ENCODE results near the gene HEY2.

HEY2 gene

DNA sequence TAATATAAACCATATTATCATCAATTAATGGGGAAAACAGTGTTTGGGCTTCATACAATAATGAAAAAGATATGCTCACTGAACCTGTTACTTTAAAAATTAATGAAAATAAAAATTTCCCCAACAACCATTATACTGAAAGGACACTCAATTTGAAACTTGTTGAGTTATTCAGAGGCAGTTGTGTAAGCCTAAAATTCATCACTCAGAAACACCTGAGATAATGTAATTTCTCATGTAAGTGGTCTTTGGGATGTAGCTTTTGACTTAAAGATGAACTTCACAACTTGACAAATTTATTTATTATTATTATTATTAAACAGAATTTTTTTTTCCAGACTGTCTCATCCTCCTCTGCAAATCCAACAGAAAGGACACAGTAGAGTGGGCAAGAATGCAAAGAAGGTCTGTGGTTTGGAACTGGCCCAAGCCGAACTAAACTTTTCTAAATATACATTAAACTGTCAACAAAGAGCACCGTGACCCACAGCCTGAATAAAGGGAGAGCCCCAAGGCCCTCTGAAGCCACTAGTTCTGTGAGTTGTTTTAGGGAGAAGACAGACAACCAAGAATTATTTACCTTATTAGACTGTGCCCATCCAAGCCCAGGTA lies 32.2 kb upstream of the HEY2 start:
- no peak overlapping the region; the same call in 1 of the 2 replicates for H3K27ac ChIP-seq (ENCODE audit: extremely low read depth, low read depth, low read length)
- H3K4me1 ChIP-seq (ENCODE audit: control insufficient read depth, insufficient read depth, low read length), result peaks cover 7% of the 10 kb centered on the region
- POLR2A ChIA-PET, result interaction anchor here (0.6 kb wide), 1 partner anchor 69 kb away, joined by 4 read pairs; no protein-coding TSS in a partner anchor
- no peaks in the 10 kb centered on the region for H3K9me3 ChIP-seq (ENCODE audit: control insufficient read depth, insufficient read depth, low read depth, low read length)
- H3K36me3 ChIP-seq (ENCODE audit: control insufficient read depth in 2 of 2, insufficient read depth in 1 of 2, low read length in 2 of 2), result no peaks in the 10 kb centered on the region
- TF ChIP-seq ZFP41 (tag by site-specific recombination; IDR thresholded peaks at IDR 0.05; ENCODE audit: borderline replicate concordance), result no peak
- TF ChIP-seq ZNF654 (tag by site-specific recombination; IDR thresholded peaks at IDR 0.05; ENCODE audit: low read depth), result no peak
- no peak for TF ChIP-seq ZNF555 (tag by site-specific recombination; conservative IDR thresholded peaks at IDR 0.05)
- no peak for TF ChIP-seq ZNF768 (tag by site-specific recombination; IDR thresholded peaks at IDR 0.05)
- TF ChIP-seq ZNF10 (tag by site-specific recombination; IDR thresholded peaks at IDR 0.05), result no peak
- no peak for TF ChIP-seq ZNF354C (tag by site-specific recombination; IDR thresholded peaks at IDR 0.05; ENCODE audit: borderline replicate concordance, low read depth)
- no peak for TF ChIP-seq ZNF629 (tag by site-specific recombination; IDR thresholded peaks at IDR 0.05)
- no peak for TF ChIP-seq ZNF571 (tag by site-specific recombination; IDR thresholded peaks at IDR 0.05)
- no peak for TF ChIP-seq ZNF280C (tag by site-specific recombination; IDR thresholded peaks at IDR 0.05)
- TF ChIP-seq ZNF211 (tag by site-specific recombination; IDR thresholded peaks at IDR 0.05; ENCODE audit: low read depth), result no peak
- no peak overlapping the region for H3K4me3 ChIP-seq (ENCODE audit: low read depth, low read length)
- CTCF ChIA-PET, result interaction anchor here (0.6 to 0.8 kb wide), 3 partner anchors 22 to 405 kb away, joined by 3 to 4 read pairs (median 3); no protein-coding TSS in a partner anchor

- H3K27ac ChIP-seq (ENCODE audit: extremely low read depth, low read depth, low read length), result no peak overlapping the region; the same call in 1 of the 2 replicates
- ChIA-PET POLR2A (interaction anchor here (1.7 kb wide), 1 partner anchor 30 kb away, joined by 5 read pairs; no protein-coding TSS in a partner anchor), CTCF (interaction anchor here (0.6 to 0.7 kb wide), 3 partner anchors 23 to 405 kb away, joined by 3 to 6 read pairs (median 4); no protein-coding TSS in a partner anchor)
- no peaks in the 10 kb centered on the region for H3K36me3 ChIP-seq (ENCODE audit: control insufficient read depth in 2 of 2, insufficient read depth in 1 of 2, low read length in 2 of 2)
- TF ChIP-seq ZFP41 (tag by site-specific recombination; IDR thresholded peaks at IDR 0.05; ENCODE audit: borderline replicate concordance), result no peak
- TF ChIP-seq BCL6B (tag by site-specific recombination; IDR thresholded peaks at IDR 0.05), result peak; percentile 38; the same call in 1 of the 2 replicates
- H3K9me3 ChIP-seq (ENCODE audit: control insufficient read depth, insufficient read depth, low read depth, low read length), result no peaks in the 10 kb centered on the region
- peaks cover 7% of the 10 kb centered on the region for H3K4me1 ChIP-seq (ENCODE audit: control insufficient read depth, insufficient read depth, low read length)
- no peak overlapping the region for H3K4me3 ChIP-seq (ENCODE audit: low read depth, low read length)
Measured at GRCh38 chr6:125718109-125718508, 31.3 kb upstream of the HEY2 start.

DNA sequence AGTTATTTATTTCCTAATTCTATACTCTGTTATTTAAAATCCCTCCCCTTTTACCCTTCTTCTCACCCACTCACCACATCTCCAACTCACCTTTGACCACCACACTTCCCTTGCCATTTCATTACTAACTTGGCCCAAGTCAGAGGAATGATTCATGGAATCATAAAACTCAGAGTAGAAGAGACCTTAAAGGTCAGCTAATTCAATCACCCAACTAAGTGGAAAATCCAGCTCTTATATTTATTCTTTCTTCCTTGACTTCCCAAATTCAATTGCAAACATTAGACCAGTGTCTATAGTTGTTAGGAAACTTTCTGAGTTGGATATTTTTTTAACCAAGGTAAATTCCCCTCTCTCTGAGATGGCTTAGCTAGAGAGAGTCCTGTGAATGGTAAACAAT lies 26.5 kb upstream of the HEY2 start:
- ChIA-PET CTCF (interaction anchor here (0.7 kb wide), 4 partner anchors 44 to 407 kb away, joined by 3 to 4 read pairs (median 3); no protein-coding TSS in a partner anchor), POLR2A (no interaction called here)
- Histone ChIP-seq H3K4me3 (ENCODE audit: low read depth, low read length) (no peak overlapping the region), H3K4me1 (ENCODE audit: control insufficient read depth, insufficient read depth, low read length) (no peaks in the 10 kb centered on the region; the same call in 1 of the 2 replicates), H3K36me3 (ENCODE audit: control insufficient read depth in 2 of 2, insufficient read depth in 1 of 2, low read length in 2 of 2) (no peaks in the 10 kb centered on the region), H3K27ac (ENCODE audit: extremely low read depth, low read depth, low read length) (no peak overlapping the region), H3K9me3 (ENCODE audit: control insufficient read depth, insufficient read depth, low read depth, low read length) (no peaks in the 10 kb centered on the region)
- TF ChIP-seq MEIS1 (CRISPR knock-in tag; IDR thresholded peaks at IDR 0.05; ENCODE audit: borderline replicate concordance) (no peak), KLF8 (tag by site-specific recombination; IDR thresholded peaks at IDR 0.05) (no peak), ZNF548 (tag by site-specific recombination; IDR thresholded peaks at IDR 0.05) (no peak), BCL6B (tag by site-specific recombination; IDR thresholded peaks at IDR 0.05) (no peak)
- TF ChIP-seq, protein P1, sequence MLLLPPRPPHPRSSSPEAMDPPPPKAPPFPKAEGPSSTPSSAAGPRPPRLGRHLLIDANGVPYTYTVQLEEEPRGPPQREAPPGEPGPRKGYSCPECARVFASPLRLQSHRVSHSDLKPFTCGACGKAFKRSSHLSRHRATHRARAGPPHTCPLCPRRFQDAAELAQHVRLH (tag by site-specific recombination; IDR thresholded peaks at IDR 0.05), result no peak

Data from HEK293 (cell line).